C4-2B (cell line): ENCODE results near the gene KIAA1191.

Experiments used
- H3K27ac ChIP-seq: fragments of 450-650 bp; 2 replicates; pipeline ENCODE4 v1.5.1; 2017
- CTCF ChIP-seq: fragments of 450-650 bp; conservative IDR thresholded peaks from 2 replicates; pipeline ENCODE4 v1.5.1; 2017; ENCODE audit warnings: mild to moderate bottlenecking
- ZFX ChIP-seq: fragments of 450-650 bp; IDR thresholded peaks from 2 replicates; pipeline ENCODE4 v1.6.1; 2017

KIAA1191 gene

GRCh38 chr5:176368726-176369125, 7.2 kb upstream of the KIAA1191 start:
- TF ChIP-seq ZFX: no peak
- no peak for TF ChIP-seq CTCF
- no peak overlapping the region for H3K27ac ChIP-seq

GRCh38 chr5:176366232-176366894, 4.8 kb upstream of the KIAA1191 start:
- TF ChIP-seq ZFX (no peak), CTCF (no peak)
- H3K27ac ChIP-seq: no peak overlapping the region

- no peak within 1 kb of the TSS for H3K27ac ChIP-seq
Observed at GRCh38 chr5:176365351-176366231, 4.0 kb upstream of the KIAA1191 start, which contains the start of gene ARL10. ARL10 (plus strand) TSS chr5:176365487; CDS start chr5:176365564, 77 bp downstream.

GRCh38 chr5:176364765-176365350, 3.3 kb upstream of the KIAA1191 start:
- H3K27ac ChIP-seq: no peak overlapping the region
- TF ChIP-seq CTCF: no peak
- TF ChIP-seq ZFX: no peak

More at GRCh38 chr5:176365351-176366231, 4.0 kb upstream of the KIAA1191 start, which contains the start of gene ARL10:
- TF ChIP-seq ZFX (no peak), CTCF (no peak)

- peak overlapping the region; percentile 82 for H3K27ac ChIP-seq
- no peak for TF ChIP-seq CTCF
- no peak for TF ChIP-seq ZFX
Observed at GRCh38 chr5:176362233-176362490, 598 bp upstream of the KIAA1191 start.

- TF ChIP-seq ZFX (no peak), CTCF (no peak)
- peak overlapping the region; percentile 82 for H3K27ac ChIP-seq
Observed at GRCh38 chr5:176360894-176361436, 599 bp downstream of the KIAA1191 start.

- H3K27ac ChIP-seq: no peak overlapping the region
- TF ChIP-seq CTCF (no peak), ZFX (no peak)
Observed at GRCh38 chr5:176359658-176360057, 1.9 kb downstream of the KIAA1191 start.
